ENCODE data around the gene RNF223.

RNF223 gene

GRCh38 chr1:1118011-1118875 lies 44.1 kb upstream of the RNF223 start:
- no peak overlapping the region for H3K9ac ChIP-seq (ENCODE audit: low read length in 5 of 5)
- no peaks in the 10 kb centered on the region for H3K36me3 ChIP-seq (ENCODE audit: control insufficient read depth in 5 of 5, insufficient read depth in 5 of 5, low read length in 5 of 5)
- peaks cover 0 to 17% (median 7%) of the 10 kb centered on the region in 5 donors for H3K27me3 ChIP-seq (ENCODE audit: control insufficient read depth in 5 of 5, insufficient read depth in 4 of 5, low read length in 5 of 5)
- no peak overlapping the region for H3K27ac ChIP-seq (ENCODE audit: low read depth, low read length)
- peaks cover 3 to 21% (median 19%) of the 10 kb centered on the region in 5 donors for H3K4me1 ChIP-seq (ENCODE audit: control insufficient read depth in 5 of 5, insufficient read depth in 5 of 5, low read length in 5 of 5)
- peaks cover 0 to 5% (median 3%) of the 10 kb centered on the region in 5 donors for H3K9me3 ChIP-seq (ENCODE audit: control insufficient read depth in 5 of 5, low read length in 5 of 5)
- H3K4me3 ChIP-seq (ENCODE audit: low read depth in 1 of 5, low read length in 5 of 5): no peak overlapping the region

- peaks cover 3 to 20% (median 14%) of the 10 kb centered on the region in 5 donors for H3K4me1 ChIP-seq (ENCODE audit: control insufficient read depth in 5 of 5, insufficient read depth in 5 of 5, low read length in 5 of 5)
- H3K4me3 ChIP-seq (ENCODE audit: low read depth in 1 of 5, low read length in 5 of 5): no peak overlapping the region
- H3K9me3 ChIP-seq (ENCODE audit: control insufficient read depth in 5 of 5, low read length in 5 of 5): peaks cover 0 to 6% (median 5%) of the 10 kb centered on the region in 5 donors
- H3K36me3 ChIP-seq (ENCODE audit: control insufficient read depth in 5 of 5, insufficient read depth in 5 of 5, low read length in 5 of 5): no peaks in the 10 kb centered on the region
- no peak overlapping the region for H3K9ac ChIP-seq (ENCODE audit: low read length in 5 of 5)
- H3K27me3 ChIP-seq (ENCODE audit: control insufficient read depth in 5 of 5, insufficient read depth in 4 of 5, low read length in 5 of 5): peaks cover 0 to 15% (median 3%) of the 10 kb centered on the region in 5 donors
- H3K27ac ChIP-seq (ENCODE audit: low read depth, low read length): no peak overlapping the region
These were observed 43.3 kb upstream of the RNF223 start for GRCh38 chr1:1117469-1117831.

- peaks cover 3 to 14% (median 8%) of the 10 kb centered on the region in 5 donors for H3K4me1 ChIP-seq (ENCODE audit: control insufficient read depth in 5 of 5, insufficient read depth in 5 of 5, low read length in 5 of 5)
- peak overlapping the region in 4 of 5 donors; percentile 55 to 73 (median 66) for H3K4me3 ChIP-seq (ENCODE audit: low read depth in 1 of 5, low read length in 5 of 5)
- peaks cover 0 to 9% (median 6%) of the 10 kb centered on the region in 5 donors for H3K9me3 ChIP-seq (ENCODE audit: control insufficient read depth in 5 of 5, low read length in 5 of 5)
- H3K9ac ChIP-seq (ENCODE audit: low read length in 5 of 5): peak overlapping the region in 2 of 5 donors; percentile 52 to 62
- peaks cover 0 to 3% (median 0%) of the 10 kb centered on the region in 5 donors for H3K36me3 ChIP-seq (ENCODE audit: control insufficient read depth in 5 of 5, insufficient read depth in 5 of 5, low read length in 5 of 5)
- H3K27ac ChIP-seq (ENCODE audit: low read depth, low read length): no peak overlapping the region
- H3K27me3 ChIP-seq (ENCODE audit: control insufficient read depth in 5 of 5, insufficient read depth in 4 of 5, low read length in 5 of 5): peaks cover 0 to 15% (median 3%) of the 10 kb centered on the region in 5 donors
These were observed 42.8 kb upstream of the RNF223 start for GRCh38 chr1:1116701-1117468.

- Histone ChIP-seq H3K9ac (ENCODE audit: low read length in 5 of 5) (peak within 1 kb of the TSS in 4 of 5 donors; percentile 51 to 78 (median 58)), H3K4me3 (ENCODE audit: low read depth in 1 of 5, low read length in 5 of 5) (peak within 1 kb of the TSS; percentile 40 to 80 (median 70)), H3K27ac (ENCODE audit: low read depth, low read length) (no peak within 1 kb of the TSS), H3K4me1 (ENCODE audit: control insufficient read depth in 5 of 5, insufficient read depth in 5 of 5, low read length in 5 of 5) (peaks cover 3 to 12% (median 8%) of the 10 kb centered on the region in 5 donors), H3K36me3 (ENCODE audit: control insufficient read depth in 5 of 5, insufficient read depth in 5 of 5, low read length in 5 of 5) (peaks cover 0 to 3% (median 0%) of the 10 kb centered on the region in 5 donors), H3K27me3 (ENCODE audit: control insufficient read depth in 5 of 5, insufficient read depth in 4 of 5, low read length in 5 of 5) (peaks cover 0 to 13% (median 0%) of the 10 kb centered on the region in 5 donors), H3K9me3 (ENCODE audit: control insufficient read depth in 5 of 5, low read length in 5 of 5) (peaks cover 0 to 9% (median 6%) of the 10 kb centered on the region in 5 donors)
These were observed 41.9 kb upstream of the RNF223 start, which contains the start of gene C1orf159 for GRCh38 chr1:1115786-1116700. C1orf159 (minus strand) TSS chr1:1116089; CDS start chr1:1091543, 24,546 bp downstream.

- Histone ChIP-seq H3K4me1 (ENCODE audit: control insufficient read depth in 5 of 5, insufficient read depth in 5 of 5, low read length in 5 of 5) (peaks cover 3 to 12% (median 8%) of the 10 kb centered on the region in 5 donors), H3K36me3 (ENCODE audit: control insufficient read depth in 5 of 5, insufficient read depth in 5 of 5, low read length in 5 of 5) (peaks cover 0 to 3% (median 0%) of the 10 kb centered on the region in 5 donors), H3K27ac (ENCODE audit: low read depth, low read length) (no peak overlapping the region), H3K9ac (ENCODE audit: low read length in 5 of 5) (peak overlapping the region in 2 of 5 donors; percentile 51 to 78), H3K4me3 (ENCODE audit: low read depth in 1 of 5, low read length in 5 of 5) (peak overlapping the region; percentile 40 to 80 (median 70)), H3K9me3 (ENCODE audit: control insufficient read depth in 5 of 5, low read length in 5 of 5) (peaks cover 0 to 9% (median 6%) of the 10 kb centered on the region in 5 donors), H3K27me3 (ENCODE audit: control insufficient read depth in 5 of 5, insufficient read depth in 4 of 5, low read length in 5 of 5) (peaks cover 0 to 12% (median 0%) of the 10 kb centered on the region in 5 donors)
These were observed 41.2 kb upstream of the RNF223 start for GRCh38 chr1:1115136-1115785.

- H3K9ac ChIP-seq (ENCODE audit: low read length in 5 of 5): no peak overlapping the region
- H3K4me1 ChIP-seq (ENCODE audit: control insufficient read depth in 5 of 5, insufficient read depth in 5 of 5, low read length in 5 of 5): peaks cover 3 to 12% (median 8%) of the 10 kb centered on the region in 5 donors
- H3K27me3 ChIP-seq (ENCODE audit: control insufficient read depth in 5 of 5, insufficient read depth in 4 of 5, low read length in 5 of 5): peaks cover 0 to 12% (median 0%) of the 10 kb centered on the region in 5 donors
- no peak overlapping the region for H3K4me3 ChIP-seq (ENCODE audit: low read depth in 1 of 5, low read length in 5 of 5)
- no peak overlapping the region for H3K27ac ChIP-seq (ENCODE audit: low read depth, low read length)
- peaks cover 0 to 9% (median 6%) of the 10 kb centered on the region in 5 donors for H3K9me3 ChIP-seq (ENCODE audit: control insufficient read depth in 5 of 5, low read length in 5 of 5)
- H3K36me3 ChIP-seq (ENCODE audit: control insufficient read depth in 5 of 5, insufficient read depth in 5 of 5, low read length in 5 of 5): peaks cover 0 to 3% (median 0%) of the 10 kb centered on the region in 5 donors
These were observed 40.3 kb upstream of the RNF223 start for GRCh38 chr1:1114431-1114830.

GRCh38 chr1:1112237-1112985 lies 38.3 kb upstream of the RNF223 start:
- Histone ChIP-seq H3K9ac (ENCODE audit: low read length in 5 of 5) (no peak overlapping the region), H3K4me1 (ENCODE audit: control insufficient read depth in 5 of 5, insufficient read depth in 5 of 5, low read length in 5 of 5) (peaks cover 3 to 12% (median 8%) of the 10 kb centered on the region in 5 donors), H3K36me3 (ENCODE audit: control insufficient read depth in 5 of 5, insufficient read depth in 5 of 5, low read length in 5 of 5) (peaks cover 0 to 3% (median 0%) of the 10 kb centered on the region in 5 donors), H3K4me3 (ENCODE audit: low read depth in 1 of 5, low read length in 5 of 5) (no peak overlapping the region), H3K27ac (ENCODE audit: low read depth, low read length) (no peak overlapping the region), H3K27me3 (ENCODE audit: control insufficient read depth in 5 of 5, insufficient read depth in 4 of 5, low read length in 5 of 5) (peaks cover 0 to 2% (median 0%) of the 10 kb centered on the region in 5 donors), H3K9me3 (ENCODE audit: control insufficient read depth in 5 of 5, low read length in 5 of 5) (peaks cover 0 to 9% (median 6%) of the 10 kb centered on the region in 5 donors)

GRCh38 chr1:1111516-1112236 lies 37.6 kb upstream of the RNF223 start:
- H3K27me3 ChIP-seq (ENCODE audit: control insufficient read depth in 5 of 5, insufficient read depth in 4 of 5, low read length in 5 of 5): no peaks in the 10 kb centered on the region
- no peak overlapping the region for H3K27ac ChIP-seq (ENCODE audit: low read depth, low read length)
- peaks cover 0 to 3% (median 0%) of the 10 kb centered on the region in 5 donors for H3K36me3 ChIP-seq (ENCODE audit: control insufficient read depth in 5 of 5, insufficient read depth in 5 of 5, low read length in 5 of 5)
- peaks cover 0 to 9% (median 6%) of the 10 kb centered on the region in 5 donors for H3K9me3 ChIP-seq (ENCODE audit: control insufficient read depth in 5 of 5, low read length in 5 of 5)
- peaks cover 3 to 10% (median 6%) of the 10 kb centered on the region in 5 donors for H3K4me1 ChIP-seq (ENCODE audit: control insufficient read depth in 5 of 5, insufficient read depth in 5 of 5, low read length in 5 of 5)
- H3K4me3 ChIP-seq (ENCODE audit: low read depth in 1 of 5, low read length in 5 of 5): no peak overlapping the region
- H3K9ac ChIP-seq (ENCODE audit: low read length in 5 of 5): no peak overlapping the region
